Activated gamma-delta T cell (primary cell): ENCODE measurements around the gene IL6.
"Not testable (repeated sequence)": the region's sequence is repeated elsewhere in the genome, so short reads cannot be mapped to it uniquely, and the experiment has no call there.

Source experiments
- DNase-seq: peaks from one replicate; lab custom pipeline; 2025; lab: John Stamatoyannopoulos, UW

IL6 gene

GRCh38 chr7:22727714-22728035 lies 675 bp downstream of the IL6 start:
- no peak for DNase-seq

GRCh38 chr7:22728401-22729029 lies 1.5 kb downstream of the IL6 start:
- no peak for DNase-seq

GRCh38 chr7:22729180-22729825 lies 2.3 kb downstream of the IL6 start:
- DNase-seq, result no peak

DNA sequence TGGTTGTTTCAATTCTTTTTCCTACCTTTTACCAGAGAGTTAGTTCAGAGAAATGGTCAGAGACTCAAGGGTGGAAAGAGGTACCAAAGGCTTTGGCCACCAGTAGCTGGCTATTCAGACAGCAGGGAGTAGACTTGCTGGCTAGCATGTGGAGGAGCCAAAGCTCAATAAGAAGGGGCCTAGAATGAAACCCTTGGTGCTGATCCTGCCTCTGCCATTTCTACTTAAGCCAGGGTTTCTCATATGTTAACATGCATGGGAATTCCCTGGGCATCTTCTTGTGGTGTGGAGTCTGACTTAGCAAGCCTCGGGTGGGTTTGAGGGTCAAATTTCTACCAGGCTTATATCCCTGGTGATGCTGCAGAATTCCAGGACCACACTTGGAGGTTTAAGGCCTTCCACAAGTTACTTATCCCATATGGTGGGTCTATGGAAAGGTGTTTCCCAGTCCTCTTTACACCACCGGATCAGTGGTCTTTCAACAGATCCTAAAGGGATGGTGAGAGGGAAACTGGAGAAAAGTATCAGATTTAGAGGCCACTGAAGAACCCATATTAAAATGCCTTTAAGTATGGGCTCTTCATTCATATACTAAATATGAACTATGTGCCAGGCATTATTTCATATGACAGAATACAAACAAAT lies 3.2 kb downstream of the IL6 start:
- DNase-seq, result no peak

GRCh38 chr7:22730921-22731654 lies 4.1 kb downstream of the IL6 start:
- no peak for DNase-seq

- DNase-seq, result no peak
Measured at GRCh38 chr7:22731766-22732165, 4.8 kb downstream of the IL6 start.

- no peak for DNase-seq
Measured at GRCh38 chr7:22732556-22733126, 5.6 kb downstream of the IL6 start.

DNA sequence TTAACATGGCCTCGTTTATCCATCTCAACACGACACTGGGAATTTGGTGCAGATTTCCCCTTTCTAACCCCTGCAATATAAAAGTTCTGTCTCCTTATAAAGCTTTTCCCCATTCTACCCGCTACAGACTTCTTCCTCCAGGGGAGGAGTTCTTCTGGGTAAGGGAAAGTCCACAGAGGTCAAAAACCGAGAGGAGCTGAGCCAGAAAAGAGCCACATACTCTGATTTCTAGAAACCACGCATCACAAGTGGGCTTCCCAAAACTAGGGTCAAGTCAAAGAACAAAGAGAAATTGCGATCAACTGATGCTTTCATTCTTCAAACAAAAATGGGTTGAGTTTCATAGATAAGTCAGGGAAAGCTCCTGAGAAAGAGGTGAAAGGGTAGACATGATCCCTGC lies 6.8 kb downstream of the IL6 start:
- DNase-seq, result no peak

- DNase-seq, result no peak
Measured at GRCh38 chr7:22743014-22743413, 16.0 kb downstream of the IL6 start.

- DNase-seq, result no peak
Measured at GRCh38 chr7:22751341-22751740, 24.3 kb downstream of the IL6 start.

DNA sequence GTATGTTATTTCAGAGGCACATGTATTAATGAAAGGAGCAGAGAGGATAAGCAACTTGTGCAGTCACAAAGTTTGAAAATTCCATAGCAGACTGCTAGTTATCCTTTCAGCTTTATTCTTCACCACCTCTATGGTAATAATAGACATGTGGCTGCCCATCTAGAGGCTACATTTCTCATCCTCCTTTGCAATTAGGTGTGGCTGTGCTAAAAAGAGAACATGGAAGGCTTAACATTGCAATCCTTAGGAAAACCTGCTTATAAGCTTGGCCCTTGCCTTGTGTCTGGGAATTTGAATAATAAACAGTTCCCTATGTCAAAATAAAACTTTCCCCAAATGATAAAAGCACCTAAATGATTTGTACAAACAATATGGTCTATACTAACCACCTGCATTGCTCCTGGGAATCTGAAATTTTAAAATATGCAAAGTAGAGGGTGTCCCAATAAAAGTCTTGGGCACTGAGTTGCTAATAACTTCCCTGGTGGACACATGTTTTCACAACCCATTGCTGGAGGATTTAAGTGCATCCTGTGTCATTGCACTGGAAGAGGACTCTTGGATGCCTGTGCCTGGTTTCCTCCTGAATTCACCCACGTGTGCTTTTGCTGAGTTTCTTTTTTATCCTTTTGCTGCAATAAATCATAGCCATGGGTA lies 30.5 kb downstream of the IL6 start:
- no peak for DNase-seq

DNA sequence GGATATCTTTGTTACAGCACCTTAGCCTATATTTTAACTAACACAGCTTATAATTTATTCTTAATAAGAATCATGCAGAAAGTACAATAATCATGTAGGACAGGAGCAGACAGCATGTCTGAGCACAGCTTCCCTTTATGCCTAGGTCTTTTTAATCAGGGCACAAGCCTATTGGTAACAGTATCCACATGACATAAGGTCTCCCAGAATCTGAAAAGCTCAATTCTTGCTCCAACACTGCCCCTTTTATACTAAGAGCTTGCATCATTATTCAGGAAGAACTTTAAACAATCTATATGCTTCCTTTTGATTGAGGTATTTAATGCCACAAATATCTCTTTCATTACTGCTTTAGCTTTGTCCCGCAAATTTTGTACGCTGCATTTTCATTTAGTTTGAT lies 31.6 kb downstream of the IL6 start:
- no peak for DNase-seq

DNA sequence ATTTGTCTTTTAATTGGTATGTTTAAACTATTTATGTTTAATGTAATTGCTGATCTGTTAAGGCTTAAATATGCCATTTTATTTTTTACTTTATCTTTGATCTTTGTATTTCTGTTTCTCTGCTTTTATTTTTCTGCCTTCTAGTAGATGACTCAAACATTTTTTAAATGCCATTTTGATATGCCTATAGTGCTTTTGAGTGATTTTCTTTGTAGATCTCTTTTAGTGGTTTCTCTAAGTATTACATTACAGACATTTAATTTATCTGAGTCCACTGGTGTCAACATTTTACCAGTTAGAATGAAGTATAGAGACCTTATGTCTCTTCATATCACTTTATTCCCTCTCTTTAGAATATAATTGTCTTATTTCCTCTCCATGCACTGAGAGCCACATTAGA lies 32.7 kb downstream of the IL6 start:
- no peak for DNase-seq

DNA sequence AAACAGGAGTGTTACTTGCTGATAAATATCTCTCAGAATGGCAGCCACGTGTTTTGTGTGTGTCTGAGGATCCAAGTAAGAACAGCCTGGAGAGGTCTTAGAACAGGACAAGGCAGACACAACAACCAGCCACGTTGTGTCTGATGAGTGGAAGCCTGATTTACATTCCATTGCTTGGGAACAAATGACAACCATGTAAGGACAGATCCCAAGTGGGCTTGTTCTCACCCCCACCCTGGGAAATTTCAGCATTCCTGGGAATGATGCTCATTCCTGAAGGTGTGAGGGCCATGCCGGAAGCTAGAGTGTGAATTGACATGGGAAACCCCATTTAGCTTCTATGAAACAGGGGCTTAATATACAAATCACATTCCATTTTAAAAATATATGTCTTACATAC lies 35.9 kb downstream of the IL6 start:
- no peak for DNase-seq

DNA sequence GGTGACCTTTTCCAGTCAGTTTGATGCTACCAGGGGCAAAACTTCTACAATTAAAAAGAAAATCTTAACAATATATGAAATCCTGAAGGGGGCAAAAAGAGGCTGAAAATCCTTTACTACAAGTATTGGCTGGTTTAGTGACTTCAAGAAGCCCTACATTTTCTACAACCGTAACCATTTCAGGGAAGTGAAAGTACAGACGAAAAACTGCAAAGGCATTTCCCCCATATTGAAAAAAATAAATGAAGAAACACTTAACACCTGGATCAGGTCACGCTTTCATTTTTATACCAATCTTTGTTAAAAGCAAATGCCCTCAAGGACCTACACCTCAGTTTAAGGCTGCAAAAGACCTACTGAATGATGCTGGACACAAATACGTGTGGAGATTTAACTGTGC lies 38.6 kb downstream of the IL6 start:
- no peak for DNase-seq

- DNase-seq, result no peak
Measured at GRCh38 chr7:22771194-22771871, 44.3 kb downstream of the IL6 start.

DNA sequence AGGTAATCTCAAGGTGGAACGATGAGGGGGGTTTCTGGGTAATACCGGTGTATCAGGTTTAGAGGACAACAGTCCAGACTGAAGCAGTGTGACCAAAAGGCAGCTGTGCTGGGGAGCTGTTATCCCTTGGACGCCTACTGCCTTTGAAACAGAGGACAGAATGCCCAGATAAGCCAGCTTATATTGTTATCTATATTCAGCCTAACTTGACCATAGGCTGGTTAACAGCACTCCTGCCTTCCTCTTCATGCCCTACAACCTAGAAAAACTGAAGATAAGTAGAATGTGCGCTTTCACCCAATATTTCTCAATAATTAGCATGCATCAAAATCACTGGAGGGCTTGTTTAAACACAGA lies 44.9 kb downstream of the IL6 start:
- DNase-seq, result no peak

DNA sequence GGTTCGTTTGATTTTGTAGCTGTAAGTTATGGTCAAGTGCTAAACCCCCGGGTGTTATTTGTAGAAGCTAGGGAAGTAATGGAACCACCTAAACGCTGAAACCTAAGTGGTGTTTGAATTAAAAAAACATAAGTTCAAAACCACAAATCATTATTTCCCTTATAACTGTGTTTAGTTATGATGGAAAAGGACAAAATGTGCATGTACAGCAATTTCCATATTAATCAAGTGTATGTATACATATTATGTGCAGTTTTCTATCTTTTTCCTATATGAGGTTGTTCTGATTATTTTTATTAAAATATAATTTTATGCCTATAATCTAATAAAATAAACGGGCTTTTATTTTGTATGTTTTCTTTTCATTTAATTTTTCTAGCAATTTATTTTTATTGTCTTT lies 45.9 kb downstream of the IL6 start:
- DNase-seq, result no peak

DNA sequence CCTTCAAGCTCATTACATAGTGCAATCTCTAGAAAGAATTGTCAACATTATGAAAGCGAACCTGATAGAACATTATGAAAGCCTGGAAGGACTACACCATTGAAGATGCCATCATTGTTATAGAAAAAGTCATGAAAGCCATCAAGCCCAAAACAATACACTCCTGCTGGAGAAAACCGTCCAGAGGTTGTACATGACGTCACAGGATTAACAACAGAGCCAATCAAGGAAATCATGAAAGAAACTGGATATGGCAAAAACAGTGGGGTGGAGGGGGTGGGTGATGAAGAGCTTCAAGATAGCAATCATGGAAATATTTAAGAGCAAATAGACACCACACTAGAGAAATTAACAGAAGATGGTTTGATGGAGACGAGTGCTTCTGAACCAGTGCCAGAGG lies 50.0 kb downstream of the IL6 start:
- DNase-seq, result no peak

- DNase-seq, result not testable (repeated sequence)
Measured at GRCh38 chr7:22779730-22780323, 52.8 kb downstream of the IL6 start.

DNA sequence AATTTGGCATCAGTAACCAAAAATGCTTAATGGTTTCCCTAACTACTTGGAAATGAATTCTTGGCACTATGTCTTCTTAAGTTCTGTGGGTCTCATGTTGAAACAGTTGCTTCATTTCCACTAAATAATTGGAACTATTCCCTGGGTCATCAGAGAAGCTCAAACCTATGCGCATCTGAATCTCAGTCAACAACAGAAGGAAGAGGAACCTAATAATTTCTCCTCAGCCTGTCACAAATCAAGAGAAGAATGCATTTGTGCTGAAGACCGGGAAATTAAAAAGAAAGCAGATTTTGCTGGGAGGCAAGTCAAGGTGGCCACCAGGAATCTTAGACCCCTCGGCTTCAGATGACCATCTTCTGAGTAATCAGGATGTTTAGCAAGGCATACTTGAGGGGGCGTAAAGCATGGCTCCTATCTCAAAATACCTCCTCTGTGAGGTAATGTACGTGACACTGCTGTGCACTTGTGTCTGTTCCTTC lies 54.3 kb downstream of the IL6 start:
- no peak for DNase-seq
